Ascending aorta (tissue), 2 donors: Measurements from ENCODE around the gene SLC8A3. TPM values are rescaled to one million over a fixed set of nuclear protein-coding genes. Genes with fewer than 3 reads are reported as not detected.

Experiments
- DNase-seq, 2 donors: peaks; one replicate each; pipeline ENCODE4 v3.0.0-alpha.2; 2019; ENCODE audit warnings: low spot score in 2 of 2
- H3K27ac ChIP-seq, 2 donors: fragments of 200-600 bp; sonication (generic); one replicate each; pipeline ENCODE4 v1.5.1; 2016 to 2017; ENCODE audit warnings: mild to moderate bottlenecking in 1 of 2
- H3K27me3 ChIP-seq: fragments of 200-600 bp; sonication (generic); one replicate; pipeline ENCODE4 v1.5.1; 2017
- H3K36me3 ChIP-seq, 2 donors: fragments of 200-600 bp; sonication (generic); one replicate each; pipeline ENCODE4 v1.5.1; 2016
- H3K4me1 ChIP-seq, 2 donors: fragments of 200-600 bp; sonication (generic); one replicate each; pipeline ENCODE4 v1.5.1; 2016 to 2017; ENCODE audit warnings: mild to moderate bottlenecking in 1 of 2
- H3K4me3 ChIP-seq, 2 donors: fragments of 200-600 bp; sonication (generic); one replicate each; pipeline ENCODE4 v1.5.1; 2016 to 2017; ENCODE audit warnings: mild to moderate bottlenecking in 1 of 2
- H3K9me3 ChIP-seq, 2 donors: fragments of 200-600 bp; sonication (generic); one replicate each; pipeline ENCODE4 v1.5.1; 2016
- intact Hi-C: fragments of 100-400 bp; cut with DNase I; formaldehyde crosslinking; loops from one replicate; pipeline ENCODE4 v1.15.1; 2023
- total RNA-seq: library from RNA; depleted of rRNA; stranded (reverse); fragments of >200 nt; gene quantifications from one replicate; pipeline ENCODE4 v1.1.0, GENCODE V29; 2016
- TF ChIP-seq, protein P1 (sequence below), 3 experiments: fragments of 200-600 bp in 2 of 3; fragments of 450-650 bp in 1 of 3; sonication (generic) in 2 of 3; IDR thresholded peaks; one replicate each; pipeline ENCODE4 v1.5.1; 2016 to 2019; ENCODE audit warnings: antibody characterized with exemption in 3 of 3, mild to moderate bottlenecking in 1 of 3, moderate library complexity in 1 of 3

The SLC8A3 gene
- total RNA-seq, 1 donor from 2014 or later: not detected

DNA sequence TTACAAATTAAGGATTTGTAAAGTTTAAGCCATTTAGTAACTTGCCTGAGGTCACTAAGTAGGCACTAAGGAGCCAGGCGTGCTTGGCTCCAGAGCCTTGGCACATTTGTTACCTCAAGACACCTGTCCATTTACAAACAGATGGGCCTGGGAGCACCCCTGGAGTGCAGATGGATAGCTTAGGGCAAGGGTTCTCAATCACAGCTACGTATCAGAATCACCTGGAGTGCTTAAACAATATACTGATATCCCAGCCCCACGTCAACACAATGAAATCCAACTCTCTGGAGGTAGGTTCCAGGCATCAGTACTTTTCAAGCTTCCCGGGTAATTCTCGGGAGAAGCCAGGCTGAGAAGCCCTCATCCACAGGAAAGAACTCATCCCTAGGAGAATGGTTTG, 45.4 kb downstream of the SLC8A3 start:
- Histone ChIP-seq H3K4me3 (no peak overlapping the region), H3K27ac (no peak overlapping the region), H3K4me1 (no peaks in the 10 kb centered on the region), H3K36me3 (no peaks in the 10 kb centered on the region), H3K9me3 (no peaks in the 10 kb centered on the region), H3K27me3 (no peaks in the 10 kb centered on the region)
- TF ChIP-seq, protein P1, sequence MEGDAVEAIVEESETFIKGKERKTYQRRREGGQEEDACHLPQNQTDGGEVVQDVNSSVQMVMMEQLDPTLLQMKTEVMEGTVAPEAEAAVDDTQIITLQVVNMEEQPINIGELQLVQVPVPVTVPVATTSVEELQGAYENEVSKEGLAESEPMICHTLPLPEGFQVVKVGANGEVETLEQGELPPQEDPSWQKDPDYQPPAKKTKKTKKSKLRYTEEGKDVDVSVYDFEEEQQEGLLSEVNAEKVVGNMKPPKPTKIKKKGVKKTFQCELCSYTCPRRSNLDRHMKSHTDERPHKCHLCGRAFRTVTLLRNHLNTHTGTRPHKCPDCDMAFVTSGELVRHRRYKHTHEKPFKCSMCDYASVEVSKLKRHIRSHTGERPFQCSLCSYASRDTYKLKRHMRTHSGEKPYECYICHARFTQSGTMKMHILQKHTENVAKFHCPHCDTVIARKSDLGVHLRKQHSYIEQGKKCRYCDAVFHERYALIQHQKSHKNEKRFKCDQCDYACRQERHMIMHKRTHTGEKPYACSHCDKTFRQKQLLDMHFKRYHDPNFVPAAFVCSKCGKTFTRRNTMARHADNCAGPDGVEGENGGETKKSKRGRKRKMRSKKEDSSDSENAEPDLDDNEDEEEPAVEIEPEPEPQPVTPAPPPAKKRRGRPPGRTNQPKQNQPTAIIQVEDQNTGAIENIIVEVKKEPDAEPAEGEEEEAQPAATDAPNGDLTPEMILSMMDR (IDR thresholded peaks at IDR 0.05): no peak
- DNase-seq: no peak
- intact Hi-C loops: no loop called here

DNA sequence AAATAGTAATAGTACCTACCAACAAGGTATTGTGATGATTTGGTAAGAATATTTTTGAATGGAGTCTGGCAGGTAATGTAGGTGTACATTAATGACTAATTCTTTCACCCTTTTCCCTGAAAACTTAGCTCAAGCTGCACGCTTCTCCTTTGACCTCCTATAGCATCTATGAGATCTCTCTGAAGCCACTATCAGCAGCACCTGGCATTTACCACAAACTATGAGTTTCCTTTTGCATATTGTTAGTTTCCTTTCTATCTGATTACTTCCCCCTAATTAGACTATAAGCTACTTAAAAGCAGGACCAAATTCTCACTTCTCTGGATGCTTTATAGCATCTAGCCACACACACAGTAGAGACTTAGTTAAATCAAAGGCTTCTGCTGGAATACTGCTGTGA, 48.1 kb downstream of the SLC8A3 start:
- no peaks in the 10 kb centered on the region for H3K36me3 ChIP-seq
- no peaks in the 10 kb centered on the region for H3K4me1 ChIP-seq
- intact Hi-C loops: no loop called here
- no peaks in the 10 kb centered on the region for H3K27me3 ChIP-seq
- no peak for DNase-seq
- H3K9me3 ChIP-seq: no peaks in the 10 kb centered on the region
- H3K4me3 ChIP-seq: no peak overlapping the region
- H3K27ac ChIP-seq: no peak overlapping the region
- TF ChIP-seq, protein P1 (IDR thresholded peaks at IDR 0.05): no peak

DNA sequence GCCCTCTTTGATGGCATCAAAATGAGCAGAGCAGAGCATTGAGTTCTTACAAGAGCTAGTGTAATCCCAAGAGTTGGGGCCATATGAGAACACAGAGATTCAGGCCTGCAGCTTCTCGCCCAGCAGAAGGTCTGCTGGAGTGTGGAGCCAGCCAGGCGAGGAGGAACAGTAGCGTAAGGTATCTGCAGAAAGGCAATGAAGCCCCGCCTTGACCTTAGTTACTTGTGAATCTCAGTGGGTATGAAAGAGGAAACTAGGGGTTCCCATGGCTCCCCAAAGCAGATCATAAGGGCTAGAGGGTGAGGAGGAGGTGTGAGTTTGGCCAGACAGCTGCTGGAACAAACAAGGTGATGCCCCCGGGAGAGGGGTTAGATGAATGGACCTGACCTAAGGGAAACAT, 49.4 kb downstream of the SLC8A3 start:
- TF ChIP-seq, protein P1 (IDR thresholded peaks at IDR 0.05): no peak
- Histone ChIP-seq H3K4me1 (no peaks in the 10 kb centered on the region), H3K27ac (no peak overlapping the region), H3K27me3 (no peaks in the 10 kb centered on the region), H3K9me3 (no peaks in the 10 kb centered on the region), H3K36me3 (no peaks in the 10 kb centered on the region), H3K4me3 (no peak overlapping the region)
- DNase-seq: no peak
- intact Hi-C loops: no loop called here

DNA sequence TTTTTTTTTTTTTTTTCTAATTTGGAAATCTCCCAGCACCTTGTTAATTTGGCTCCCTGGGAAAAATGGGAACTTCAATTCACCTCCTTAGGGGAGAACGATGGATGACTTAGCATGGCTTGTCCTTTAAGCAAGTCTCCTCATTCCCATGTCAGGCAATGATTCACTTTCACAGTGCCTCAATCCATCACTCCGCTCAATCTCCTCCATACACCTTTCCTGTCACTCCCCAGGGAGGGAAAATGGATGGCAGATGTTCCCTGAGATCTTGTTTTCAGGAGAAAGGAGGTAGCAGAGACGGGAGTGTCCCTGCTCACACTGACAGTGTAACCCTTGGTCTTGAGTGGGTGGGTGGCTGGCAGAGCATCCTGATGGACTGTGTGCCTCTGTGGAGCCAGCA, 51.0 kb downstream of the SLC8A3 start:
- H3K9me3 ChIP-seq: no peaks in the 10 kb centered on the region
- H3K27me3 ChIP-seq: no peaks in the 10 kb centered on the region
- H3K4me3 ChIP-seq: no peak overlapping the region
- no peaks in the 10 kb centered on the region for H3K36me3 ChIP-seq
- H3K27ac ChIP-seq: no peak overlapping the region
- DNase-seq: no peak
- intact Hi-C loops: no loop called here
- H3K4me1 ChIP-seq: no peaks in the 10 kb centered on the region
- TF ChIP-seq, protein P1 (IDR thresholded peaks at IDR 0.05): no peak

DNA sequence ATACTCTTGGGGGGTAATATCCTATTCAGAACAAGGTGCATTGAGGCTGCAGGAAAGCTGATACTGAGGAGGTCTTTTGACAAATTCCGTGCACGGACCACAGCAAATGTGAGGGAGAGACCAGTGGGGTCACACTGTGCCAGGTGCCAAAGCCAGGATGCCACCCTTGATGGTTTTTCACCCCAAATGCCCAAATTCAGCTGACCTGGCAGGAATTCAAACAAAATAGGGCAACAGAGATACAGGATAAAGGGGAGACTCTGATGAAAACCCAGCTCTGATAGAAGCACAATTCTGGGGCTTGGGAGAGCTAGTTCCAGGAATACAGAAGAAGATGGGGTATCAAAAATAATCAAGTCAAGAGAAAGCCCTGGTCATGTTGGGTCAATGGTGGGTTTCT, 55.3 kb downstream of the SLC8A3 start:
- no peaks in the 10 kb centered on the region for H3K36me3 ChIP-seq
- intact Hi-C loops: no loop called here
- H3K4me1 ChIP-seq: no peaks in the 10 kb centered on the region

More for the DNA sequence above, 55.3 kb downstream of the SLC8A3 start:
- Histone ChIP-seq H3K27me3 (no peaks in the 10 kb centered on the region), H3K9me3 (no peaks in the 10 kb centered on the region), H3K27ac (no peak overlapping the region), H3K4me3 (no peak overlapping the region)
- no peak for DNase-seq
- TF ChIP-seq, protein P1 (IDR thresholded peaks at IDR 0.05): no peak
